Activated CD4-positive, alpha-beta T cell treated with anti-CD3 and anti-CD28 coated beads, Interleukin-2, Interleukin-6, amounts not matched to agents 100 ng/mL and 50 ng/mL, durations not matched to agents 16 hours and 8 hours (primary cell): ENCODE measurements around the gene TFDP2.
"Not testable (repeated sequence)": the region's sequence is repeated elsewhere in the genome, so short reads cannot be mapped to it uniquely, and the experiment has no call there.

Experiments
- DNase-seq: peaks from one replicate; pipeline ENCODE4 v3.0.0-alpha.2; 2020

Gene TFDP2

GRCh38 chr3:142013326-142013980, 135.9 kb downstream of the TFDP2 start:
- DNase-seq = no peak

- DNase-seq = no peak
Measured at GRCh38 chr3:142009029-142009428, 140.3 kb downstream of the TFDP2 start.

- DNase-seq = no peak
Measured at GRCh38 chr3:142007710-142008399, 141.5 kb downstream of the TFDP2 start.

- not testable (repeated sequence) for DNase-seq
Measured at GRCh38 chr3:142004957-142005356, 144.4 kb downstream of the TFDP2 start.

GRCh38 chr3:142004025-142004424, 145.3 kb downstream of the TFDP2 start:
- no peak for DNase-seq

GRCh38 chr3:142003291-142003690, 146.1 kb downstream of the TFDP2 start:
- no peak for DNase-seq

GRCh38 chr3:142000325-142000870, 148.9 kb downstream of the TFDP2 start:
- no peak for DNase-seq

- DNase-seq = no peak
Measured at GRCh38 chr3:141998669-141999290, 150.6 kb downstream of the TFDP2 start.

- DNase-seq = no peak
Measured at GRCh38 chr3:141996437-141996836, 152.9 kb downstream of the TFDP2 start.

- no peak for DNase-seq
Measured at GRCh38 chr3:141994856-141995255, 154.5 kb downstream of the TFDP2 start.

- no peak for DNase-seq
Measured at GRCh38 chr3:141992512-141992911, 156.8 kb downstream of the TFDP2 start.

GRCh38 chr3:141986548-141987107, 162.7 kb downstream of the TFDP2 start:
- peak; percentile 27 for DNase-seq

GRCh38 chr3:141981084-141981483, 168.3 kb downstream of the TFDP2 start:
- DNase-seq = no peak

GRCh38 chr3:141979050-141979671, 170.2 kb downstream of the TFDP2 start:
- DNase-seq = no peak

- not testable (repeated sequence) for DNase-seq
Measured at GRCh38 chr3:141974777-141975176, 174.6 kb downstream of the TFDP2 start.

GRCh38 chr3:141972399-141972798, 176.9 kb downstream of the TFDP2 start:
- DNase-seq = no peak

- no peak for DNase-seq
Measured at GRCh38 chr3:141971571-141971970, 177.8 kb downstream of the TFDP2 start.

- DNase-seq = no peak
Measured at GRCh38 chr3:141969711-141970110, 179.6 kb downstream of the TFDP2 start.

GRCh38 chr3:141965471-141965870, 183.9 kb downstream of the TFDP2 start:
- no peak for DNase-seq

- DNase-seq = no peak
Measured at GRCh38 chr3:141963301-141963700, 186.0 kb downstream of the TFDP2 start.

- no peak for DNase-seq
Measured at GRCh38 chr3:141960731-141961130, 188.6 kb downstream of the TFDP2 start.

GRCh38 chr3:141959589-141960554, 189.5 kb downstream of the TFDP2 start:
- no peak for DNase-seq
